ENCODE measurements around the gene TRIM28. TPM values are rescaled to one million over a fixed set of nuclear protein-coding genes. Genes with fewer than 3 reads are reported as not detected.

TRIM28 gene
- total and polyA plus RNA-seq, 9 of the 15 experiments (the other 6 are each of a cell fraction or from before 2014, with no cell fraction given), result 12.1 to 797 (median 490) TPM

- TF ChIP-seq RREB1 (CRISPR knock-in tag; IDR thresholded peaks at IDR 0.05) (no peak), ZC3H4 (CRISPR knock-in tag; IDR thresholded peaks at IDR 0.05; ENCODE audit: borderline replicate concordance) (peak; percentile 28; the same call in 1 of the 2 replicates), ZNF41 (CRISPR knock-in tag; conservative IDR thresholded peaks at IDR 0.05) (no peak), THRA (IDR thresholded peaks at IDR 0.05) (no peak), SIX5 (IDR thresholded peaks at IDR 0.05; ENCODE audit: borderline replicate concordance in 1 of 2, insufficient read depth in 1 of 2, low read depth in 1 of 2, low read length in 2 of 2) (no peak), MCM3 (IDR thresholded peaks at IDR 0.05) (no peak), CREM (IDR thresholded peaks at IDR 0.05; ENCODE audit: low read depth) (no peak), PURB (CRISPR knock-in tag; IDR thresholded peaks at IDR 0.05; ENCODE audit: low read depth) (no peak), ZNF785 (CRISPR knock-in tag; IDR thresholded peaks at IDR 0.05) (no peak), PYGO2 (tag; IDR thresholded peaks at IDR 0.05) (no peak), TGIF2 (CRISPR knock-in tag; IDR thresholded peaks at IDR 0.05) (no peak), ZNF174 (CRISPR knock-in tag; IDR thresholded peaks at IDR 0.05) (no peak), ZNF830 (CRISPR knock-in tag; IDR thresholded peaks at IDR 0.05) (no peak), HDGF (IDR thresholded peaks at IDR 0.05) (no peak), ZNF699 (CRISPR knock-in tag; IDR thresholded peaks at IDR 0.05; ENCODE audit: insufficient replicate concordance) (no peak)
Measured at GRCh38 chr19:58547323-58548312, 3.8 kb downstream of the TRIM28 start (continued).

Measured in K562 (cell line).